HL-60 (cell line): Measurements from ENCODE around the gene CTNS.

Experiments used
- GABPA ChIP-seq: IDR thresholded peaks from 2 replicates; pipeline ENCODE4 v1.6.1; 2012; ENCODE audit warnings: low read depth
- POLR2AphosphoS5 ChIP-seq: IDR thresholded peaks from 2 replicates; pipeline ENCODE4 v1.6.1; 2012; ENCODE audit warnings: low read depth
- TF ChIP-seq, protein P1 (sequence below): IDR thresholded peaks from one replicate; pipeline ENCODE4 v1.5.1; 2011; ENCODE audit warnings: low read length, control low read depth, inconsistent platforms; ENCODE audit not compliant: insufficient read depth

DNA sequence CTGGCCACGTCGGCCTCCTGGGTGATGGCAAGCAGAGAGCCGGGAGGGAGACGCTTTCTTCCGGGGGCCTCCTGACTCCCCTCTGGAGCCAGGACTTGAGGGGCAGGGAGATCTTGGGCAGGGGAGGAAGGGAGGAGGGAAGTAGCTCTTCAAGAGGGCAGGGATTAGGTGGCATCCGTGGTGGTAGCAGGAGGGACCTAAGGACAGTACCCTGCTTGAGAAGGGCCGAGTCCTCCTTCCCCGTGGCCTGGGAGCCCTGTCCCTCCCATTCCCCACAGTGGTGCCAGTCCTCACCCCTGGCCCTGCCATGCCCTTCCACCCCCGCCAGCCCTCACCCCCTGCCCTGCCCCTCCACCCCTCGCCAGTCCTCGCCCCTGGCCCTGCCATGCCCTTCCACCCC lies 19.2 kb downstream of the CTNS start:
- TF ChIP-seq GABPA (no peak), POLR2AphosphoS5 (no peak)
- TF ChIP-seq, protein P1, sequence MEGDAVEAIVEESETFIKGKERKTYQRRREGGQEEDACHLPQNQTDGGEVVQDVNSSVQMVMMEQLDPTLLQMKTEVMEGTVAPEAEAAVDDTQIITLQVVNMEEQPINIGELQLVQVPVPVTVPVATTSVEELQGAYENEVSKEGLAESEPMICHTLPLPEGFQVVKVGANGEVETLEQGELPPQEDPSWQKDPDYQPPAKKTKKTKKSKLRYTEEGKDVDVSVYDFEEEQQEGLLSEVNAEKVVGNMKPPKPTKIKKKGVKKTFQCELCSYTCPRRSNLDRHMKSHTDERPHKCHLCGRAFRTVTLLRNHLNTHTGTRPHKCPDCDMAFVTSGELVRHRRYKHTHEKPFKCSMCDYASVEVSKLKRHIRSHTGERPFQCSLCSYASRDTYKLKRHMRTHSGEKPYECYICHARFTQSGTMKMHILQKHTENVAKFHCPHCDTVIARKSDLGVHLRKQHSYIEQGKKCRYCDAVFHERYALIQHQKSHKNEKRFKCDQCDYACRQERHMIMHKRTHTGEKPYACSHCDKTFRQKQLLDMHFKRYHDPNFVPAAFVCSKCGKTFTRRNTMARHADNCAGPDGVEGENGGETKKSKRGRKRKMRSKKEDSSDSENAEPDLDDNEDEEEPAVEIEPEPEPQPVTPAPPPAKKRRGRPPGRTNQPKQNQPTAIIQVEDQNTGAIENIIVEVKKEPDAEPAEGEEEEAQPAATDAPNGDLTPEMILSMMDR: no peak
